Lower leg skin (tissue), 4 donors: ENCODE data around the gene EPHB2. TPM values are rescaled to one million over a fixed set of nuclear protein-coding genes. Genes with fewer than 3 reads are reported as not detected.

Experiments used
- DNase-seq, 2 donors: peaks; one replicate each; pipeline ENCODE4 v3.0.0-alpha.2; 2019; ENCODE audit warnings: low spot score in 2 of 2
- H3K4me3 ChIP-seq: fragments of 200-600 bp; sonication (generic); 2 replicates; pipeline ENCODE4 v1.5.1; 2017; ENCODE audit warnings: mild to moderate bottlenecking, low read depth; ENCODE audit not compliant: poor library complexity, severe bottlenecking
- POLR2A ChIP-seq, 2 donors: fragments of 450-650 bp; IDR thresholded peaks; one replicate each; pipeline ENCODE4 v1.6.1; 2016 to 2017; ENCODE audit warnings: antibody characterized with exemption in 2 of 2, mild to moderate bottlenecking in 1 of 2, moderate library complexity in 1 of 2
- WGBS, 2 donors: methylation state at CpG; one replicate each; pipeline ENCODE4 v1.1.5; 2018; 5-methylcytosine and 5-hydroxymethylcytosine counted together
- intact Hi-C: fragments of 100-400 bp; cut with DNase I; formaldehyde crosslinking; loops from one replicate; pipeline ENCODE4 v1.15.0; 2023; ENCODE audit warnings: low total_unique reads
- total RNA-seq, 4 donors: library from RNA; depleted of rRNA; stranded (reverse); fragments of >200 nt; gene quantifications; one replicate each; pipeline ENCODE4 v1.1.0, GENCODE V29; 2016
- TF ChIP-seq, protein P1 (sequence below), 3 donors: fragments of 450-650 bp; IDR thresholded peaks; one replicate each; pipeline ENCODE4 v1.5.1; 2016; ENCODE audit warnings: antibody characterized with exemption in 3 of 3, mild to moderate bottlenecking in 3 of 3, moderate library complexity in 2 of 3

EPHB2 gene
- total RNA-seq, 4 donors from 2014 or later: 0.57 to 3.1 (median 1.7) TPM

DNA sequence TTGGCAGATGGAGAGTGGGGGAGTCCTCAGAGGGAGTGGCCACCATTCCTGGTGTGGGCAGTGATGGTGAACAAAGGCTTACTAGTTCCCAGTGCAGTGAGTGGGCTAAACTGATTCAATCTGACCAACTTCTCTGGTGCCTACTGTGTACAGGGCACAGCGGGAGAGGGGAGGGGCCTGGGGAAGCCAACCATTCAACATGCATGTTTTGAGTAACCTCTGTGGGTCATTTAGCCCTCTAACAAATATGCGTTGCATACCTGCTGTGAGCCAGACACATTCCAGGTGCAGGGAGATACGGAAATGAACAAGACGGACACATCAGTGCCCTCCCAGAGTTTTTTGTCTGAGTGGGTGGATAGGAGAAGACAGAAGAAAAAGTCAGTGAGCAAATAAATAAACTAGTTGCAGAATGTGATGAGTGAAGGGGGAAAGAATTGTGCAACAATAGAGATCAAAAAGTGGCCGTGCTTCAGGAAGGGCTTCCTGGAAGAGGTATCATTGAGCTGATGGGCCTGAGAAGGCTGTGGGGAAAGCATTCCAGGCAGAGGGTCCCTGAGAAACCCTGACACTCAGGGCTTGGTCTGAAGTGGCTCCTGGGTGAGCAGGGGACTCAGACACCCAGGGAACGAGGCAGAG, 78.8 kb downstream of the EPHB2 start:
- DNase-seq: no peak
- 80 to 83% methylated on average over 6 of the region's 6 CpGs for WGBS, 2 donors
- intact Hi-C loops: loop anchor here (5.0 kb wide), 1 partner anchor 1932 kb away; no protein-coding TSS in a partner anchor
- no peak overlapping the region for H3K4me3 ChIP-seq
- no peak for TF ChIP-seq POLR2A (IDR thresholded peaks at IDR 0.05)
- TF ChIP-seq, protein P1, sequence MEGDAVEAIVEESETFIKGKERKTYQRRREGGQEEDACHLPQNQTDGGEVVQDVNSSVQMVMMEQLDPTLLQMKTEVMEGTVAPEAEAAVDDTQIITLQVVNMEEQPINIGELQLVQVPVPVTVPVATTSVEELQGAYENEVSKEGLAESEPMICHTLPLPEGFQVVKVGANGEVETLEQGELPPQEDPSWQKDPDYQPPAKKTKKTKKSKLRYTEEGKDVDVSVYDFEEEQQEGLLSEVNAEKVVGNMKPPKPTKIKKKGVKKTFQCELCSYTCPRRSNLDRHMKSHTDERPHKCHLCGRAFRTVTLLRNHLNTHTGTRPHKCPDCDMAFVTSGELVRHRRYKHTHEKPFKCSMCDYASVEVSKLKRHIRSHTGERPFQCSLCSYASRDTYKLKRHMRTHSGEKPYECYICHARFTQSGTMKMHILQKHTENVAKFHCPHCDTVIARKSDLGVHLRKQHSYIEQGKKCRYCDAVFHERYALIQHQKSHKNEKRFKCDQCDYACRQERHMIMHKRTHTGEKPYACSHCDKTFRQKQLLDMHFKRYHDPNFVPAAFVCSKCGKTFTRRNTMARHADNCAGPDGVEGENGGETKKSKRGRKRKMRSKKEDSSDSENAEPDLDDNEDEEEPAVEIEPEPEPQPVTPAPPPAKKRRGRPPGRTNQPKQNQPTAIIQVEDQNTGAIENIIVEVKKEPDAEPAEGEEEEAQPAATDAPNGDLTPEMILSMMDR (IDR thresholded peaks at IDR 0.05): no peak

GRCh38 chr1:22790232-22791008, 79.8 kb downstream of the EPHB2 start:
- DNase-seq: no peak
- WGBS, 2 donors: 48 to 64% methylated on average over 13 of the region's 13 CpGs
- no peak for TF ChIP-seq POLR2A (IDR thresholded peaks at IDR 0.05)
- TF ChIP-seq, protein P1 (IDR thresholded peaks at IDR 0.05): no peak
- intact Hi-C loops: no loop called here
- H3K4me3 ChIP-seq: no peak overlapping the region

GRCh38 chr1:22791831-22792347, 81.2 kb downstream of the EPHB2 start:
- intact Hi-C loops: no loop called here
- WGBS, 2 donors: 83 to 85% methylated on average over 6 of the region's 6 CpGs
- no peak for TF ChIP-seq POLR2A (IDR thresholded peaks at IDR 0.05)
- TF ChIP-seq, protein P1 (IDR thresholded peaks at IDR 0.05): no peak
- no peak for DNase-seq
- no peak overlapping the region for H3K4me3 ChIP-seq

GRCh38 chr1:22792396-22793160, 81.9 kb downstream of the EPHB2 start:
- TF ChIP-seq, protein P1 (IDR thresholded peaks at IDR 0.05): no peak
- no peak for TF ChIP-seq POLR2A (IDR thresholded peaks at IDR 0.05)
- intact Hi-C loops: no loop called here
- no peak overlapping the region for H3K4me3 ChIP-seq
- WGBS, 2 donors: 61 to 98% methylated on average over 6 of the region's 6 CpGs
- no peak for DNase-seq

DNA sequence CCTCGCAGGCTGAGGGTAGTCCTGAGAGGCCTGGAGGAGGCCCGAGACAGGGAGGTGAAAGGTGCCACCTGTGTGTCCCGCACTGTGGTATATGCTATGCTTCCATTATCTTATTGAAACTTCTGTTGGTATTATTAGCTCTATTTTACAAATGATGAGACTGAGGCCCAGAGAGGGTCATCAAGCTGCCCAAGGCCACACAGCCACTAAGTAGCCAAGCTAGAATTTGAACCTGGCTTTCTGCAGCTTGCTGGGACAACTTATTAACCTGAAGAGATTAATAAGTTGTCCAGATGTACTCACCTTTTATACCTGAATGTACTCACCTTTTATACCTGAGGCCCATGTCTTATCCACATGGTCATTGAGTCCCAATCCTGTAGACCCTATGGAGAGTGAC, 83.0 kb downstream of the EPHB2 start:
- intact Hi-C loops: no loop called here
- WGBS, 2 donors: 93 to 94% methylated on average over 3 of the region's 3 CpGs
- TF ChIP-seq, protein P1 (IDR thresholded peaks at IDR 0.05): no peak
- TF ChIP-seq POLR2A (IDR thresholded peaks at IDR 0.05): no peak
- no peak overlapping the region for H3K4me3 ChIP-seq
- DNase-seq: no peak
